ENCODE results near the gene B3GNT8. TPM values are rescaled to one million over a fixed set of nuclear protein-coding genes. Genes with fewer than 3 reads are reported as not detected.

The B3GNT8 gene
- total and polyA plus RNA-seq, 2 of the 4 experiments (the other 2 are of a cell fraction): 0.36 TPM

- Histone ChIP-seq H2BK5ac (ENCODE audit: low read depth, low read length, poor library complexity, severe bottlenecking) (no peak overlapping the region), H3K18ac (ENCODE audit: low read depth, low read length) (no peak overlapping the region), H3K4me2 (ENCODE audit: low read depth, low read length) (no peak overlapping the region), H4K20me1 (ENCODE audit: insufficient read depth, low read length) (no peaks in the 10 kb centered on the region), H3K9ac (ENCODE audit: low read depth, low read length) (no peak overlapping the region), H2AK9ac (replicated peaks; ENCODE audit: low read depth, low read length, poor library complexity) (no peak overlapping the region), H3K4me1 (ENCODE audit: control insufficient read depth, insufficient read depth, low read length) (peaks cover 4% of the 10 kb centered on the region), H4K91ac (ENCODE audit: insufficient read depth, low read depth, low read length) (no peak overlapping the region), H3K9me1 (ENCODE audit: insufficient read depth, low read length) (no peaks in the 10 kb centered on the region; the same call in 1 of the 2 replicates), H2BK120ac (ENCODE audit: low read depth, low read length) (no peak overlapping the region), H3K56ac (ENCODE audit: extremely low read depth, insufficient read depth, low read length) (no peak overlapping the region), H4K5ac (ENCODE audit: low read depth, low read length) (no peak overlapping the region), H3K36me3 (ENCODE audit: control insufficient read depth, insufficient read depth, low read length) (peaks cover 40% of the 10 kb centered on the region), H2BK15ac (ENCODE audit: low read depth, low read length) (no peak overlapping the region), H2AFZ (replicated peaks; ENCODE audit: low read length, poor library complexity) (no peak overlapping the region), H3K14ac (replicated peaks; ENCODE audit: low read depth, low read length) (no peak overlapping the region), H3K79me1 (ENCODE audit: low read depth in 1 of 2, low read length in 2 of 2) (no peaks in the 10 kb centered on the region; a peak in 1 of 4 replicates), H3K4me3 (ENCODE audit: insufficient read depth, low read depth, low read length) (no peak overlapping the region), H2AK5ac (ENCODE audit: low read depth, low read length) (no peak overlapping the region), H3K23ac (ENCODE audit: low read depth, low read length) (no peak overlapping the region), H3K27ac (ENCODE audit: insufficient read depth, low read length) (no peak overlapping the region), H3K4ac (ENCODE audit: low read depth, low read length) (no peak overlapping the region), H2BK20ac (ENCODE audit: low read depth, low read length) (no peak overlapping the region), H3K9me3 (ENCODE audit: control insufficient read depth, insufficient read depth, low read length) (no peaks in the 10 kb centered on the region), H4K8ac (ENCODE audit: low read depth in 2 of 2, low read length in 2 of 2) (no peak overlapping the region), H3K27me3 (ENCODE audit: control insufficient read depth, insufficient read depth, low read length) (no peaks in the 10 kb centered on the region)
- intact Hi-C loops (cut with micrococcal nuclease): no loop called here
- CTCF ChIA-PET: no interaction called here
- DNase-seq (no peak), ATAC-seq (ENCODE audit: low read depth) (no peak)
- no TSS peak for BruUV-seq (replicated peaks)
- POLR2A ChIA-PET (ENCODE audit: unreplicated experiment): no interaction called here
- in situ Hi-C loops (cut with MboI; ENCODE audit: low sequenced_read_pairs): no loop called here
- dilution Hi-C loops (cut with HindIII; ENCODE audit: low sequenced_read_pairs, unreplicated experiment): no loop called here
- TF ChIP-seq RFX5 (IDR thresholded peaks at IDR 0.05; ENCODE audit: low read depth, low read length) (no peak), USF2 (IDR thresholded peaks at IDR 0.05; ENCODE audit: low read depth, low read length) (no peak), RCOR1 (IDR thresholded peaks at IDR 0.05; ENCODE audit: insufficient replicate concordance, low read length) (no peak), ELK1 (IDR thresholded peaks at IDR 0.05; ENCODE audit: borderline replicate concordance, low read depth, low read length) (no peak), RAD21 (IDR thresholded peaks at IDR 0.05; ENCODE audit: low read length) (no peak), MXI1 (IDR thresholded peaks at IDR 0.05; ENCODE audit: borderline replicate concordance, low read depth, low read length) (no peak), BHLHE40 (IDR thresholded peaks at IDR 0.05; ENCODE audit: low read depth, low read length) (no peak), CHD1 (IDR thresholded peaks at IDR 0.05; ENCODE audit: low read depth, low read length) (no peak), CTCF (conservative IDR thresholded peaks at IDR 0.05; ENCODE audit: low read depth, low read length) (no peak), MAZ (IDR thresholded peaks at IDR 0.05; ENCODE audit: borderline replicate concordance, low read depth, low read length) (no peak), SMC3 (IDR thresholded peaks at IDR 0.05; ENCODE audit: low read depth, low read length) (no peak), NFE2L2 (IDR thresholded peaks at IDR 0.05; ENCODE audit: low read depth, low read length) (no peak), POLR2A (IDR thresholded peaks at IDR 0.05; ENCODE audit: low read depth, low read length) (no peak), MAFK (IDR thresholded peaks at IDR 0.05; ENCODE audit: low read depth, low read length) (no peak), FOS (IDR thresholded peaks at IDR 0.05; ENCODE audit: low read depth, low read length) (no peak), CEBPB (IDR thresholded peaks at IDR 0.05; ENCODE audit: low read depth, low read length) (no peak)
- WGBS, 2 experiments (ENCODE audit: extremely low coverage in 2 of 2, insufficient read length in 1 of 2): no CpG with 5 or more reads among the region's 5 CpGs
Measured at GRCh38 chr19:41412953-41413352, 14.2 kb downstream of the B3GNT8 start.
